SK-N-SH treated with all-trans-retinoic acid at 6 μM for 48 hours (cell line): ENCODE data around the gene IQCK.

ENCODE experiments used
- ATAC-seq: fragments of 200-7000 bp; cut with Tn5 transposase; 3 replicates; pipeline ENCODE4 v1.9.1; 2020; ENCODE audit warnings: mild to moderate bottlenecking, moderate library complexity
- ARNTL ChIP-seq: fragments of 450-650 bp; formaldehyde crosslinking; IDR thresholded peaks from 2 replicates; pipeline ENCODE4 v1.5.0; 2020; ENCODE audit warnings: low read depth, mild to moderate bottlenecking, moderate library complexity, borderline replicate concordance
- BACH2 ChIP-seq: fragments of 250-450 bp; sonication (Bioruptor Pico); IDR thresholded peaks from 2 replicates; pipeline ENCODE4 v1.9.0; 2021; ENCODE audit warnings: mild to moderate bottlenecking, borderline replicate concordance
- CSDC2 ChIP-seq: fragments of 250-450 bp; sonication (Bioruptor Pico); IDR thresholded peaks from 2 replicates; pipeline ENCODE4 v1.5.0; 2020; ENCODE audit warnings: mild to moderate bottlenecking, moderate library complexity
- ESRRG ChIP-seq: fragments of 250-450 bp; sonication (Bioruptor Pico); IDR thresholded peaks from 2 replicates; pipeline ENCODE4 v1.6.1; 2021; ENCODE audit warnings: mild to moderate bottlenecking
- GLIS3 ChIP-seq: fragments of 250-450 bp; sonication (Bioruptor Pico); IDR thresholded peaks from 2 replicates; pipeline ENCODE4 v1.5.0; 2020; ENCODE audit warnings: mild to moderate bottlenecking, moderate library complexity
- ISL1 ChIP-seq: fragments of 250-450 bp; sonication (Bioruptor Pico); IDR thresholded peaks from 2 replicates; pipeline ENCODE4 v2.1.2; 2022; ENCODE audit warnings: mild to moderate bottlenecking, moderate library complexity
- PPARA ChIP-seq: fragments of 250-450 bp; sonication (Bioruptor Pico); IDR thresholded peaks from 2 replicates; pipeline ENCODE4 v1.5.0; 2020; ENCODE audit warnings: mild to moderate bottlenecking, borderline replicate concordance
- RARB ChIP-seq: fragments of 250-450 bp; sonication (Bioruptor Pico); IDR thresholded peaks from 2 replicates; pipeline ENCODE4 v1.8.0; 2021; ENCODE audit warnings: mild to moderate bottlenecking, moderate library complexity
- SNAI2 ChIP-seq: fragments of 250-450 bp; sonication (Bioruptor Pico); IDR thresholded peaks from 2 replicates; pipeline ENCODE4 v1.5.0; 2020; ENCODE audit warnings: mild to moderate bottlenecking, moderate library complexity
- TCF4 ChIP-seq: fragments of 250-450 bp; sonication (Bioruptor Pico); IDR thresholded peaks from 2 replicates; pipeline ENCODE4 v1.8.0; 2021; ENCODE audit warnings: mild to moderate bottlenecking, moderate library complexity, borderline replicate concordance
- ZFP3 ChIP-seq: fragments of 250-450 bp; sonication (Bioruptor Pico); IDR thresholded peaks from 2 replicates; pipeline ENCODE4 v1.5.0; 2020; ENCODE audit warnings: mild to moderate bottlenecking, moderate library complexity
- ZFP30 ChIP-seq: fragments of 450-650 bp; formaldehyde crosslinking; IDR thresholded peaks from 2 replicates; pipeline ENCODE4 v1.5.0; 2022; ENCODE audit warnings: mild to moderate bottlenecking, moderate library complexity
- ZNF8 ChIP-seq: fragments of 450-650 bp; formaldehyde crosslinking; IDR thresholded peaks from 2 replicates; pipeline ENCODE4 v1.5.0; 2020; ENCODE audit warnings: mild to moderate bottlenecking, moderate library complexity
- TF ChIP-seq, protein P1 (sequence below): fragments of 250-450 bp; sonication (Bioruptor Pico); IDR thresholded peaks from 2 replicates; pipeline ENCODE4 v1.5.0; 2020; ENCODE audit warnings: mild to moderate bottlenecking, moderate library complexity
- TF ChIP-seq, protein P2 (sequence below): fragments of 250-450 bp; sonication (Bioruptor Pico); IDR thresholded peaks from 2 replicates; pipeline ENCODE4 v1.5.1; 2020; ENCODE audit warnings: low read depth, mild to moderate bottlenecking, moderate library complexity
- TF ChIP-seq, protein P3 (sequence below): fragments of 250-450 bp; sonication (Bioruptor Pico); IDR thresholded peaks from 2 replicates; pipeline ENCODE4 v1.8.0; 2021; ENCODE audit warnings: low read depth, mild to moderate bottlenecking, moderate library complexity, borderline replicate concordance
- TF ChIP-seq, protein P4 (sequence below): fragments of 250-450 bp; sonication (Bioruptor Pico); IDR thresholded peaks from 2 replicates; pipeline ENCODE4 v1.8.0; 2020; ENCODE audit warnings: mild to moderate bottlenecking, moderate library complexity, borderline replicate concordance
- TF ChIP-seq, protein P5 (sequence below): fragments of 250-450 bp; sonication (Bioruptor Pico); IDR thresholded peaks from 2 replicates; pipeline ENCODE4 v1.5.1; 2021; ENCODE audit warnings: mild to moderate bottlenecking, moderate library complexity

IQCK gene

DNA sequence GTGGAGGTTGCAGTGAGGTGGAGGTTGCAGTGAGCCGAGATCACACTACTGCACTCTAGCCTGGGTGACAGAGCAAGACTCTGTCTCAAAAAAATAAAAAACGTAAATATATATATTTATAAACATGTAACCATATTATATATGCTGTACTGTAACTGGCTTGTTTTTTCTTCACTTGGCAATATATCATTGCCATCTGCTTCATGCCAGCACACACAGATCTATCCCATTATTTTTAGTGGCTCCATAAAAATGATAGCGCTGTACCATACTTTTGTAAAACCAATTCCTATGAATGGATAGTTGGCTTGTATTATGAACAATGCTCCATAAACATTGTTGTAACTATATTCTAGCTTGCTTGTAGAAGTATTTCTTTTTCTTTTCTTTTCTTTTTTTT lies 117.1 kb downstream of the IQCK start (continued):
- TF ChIP-seq, protein P1, sequence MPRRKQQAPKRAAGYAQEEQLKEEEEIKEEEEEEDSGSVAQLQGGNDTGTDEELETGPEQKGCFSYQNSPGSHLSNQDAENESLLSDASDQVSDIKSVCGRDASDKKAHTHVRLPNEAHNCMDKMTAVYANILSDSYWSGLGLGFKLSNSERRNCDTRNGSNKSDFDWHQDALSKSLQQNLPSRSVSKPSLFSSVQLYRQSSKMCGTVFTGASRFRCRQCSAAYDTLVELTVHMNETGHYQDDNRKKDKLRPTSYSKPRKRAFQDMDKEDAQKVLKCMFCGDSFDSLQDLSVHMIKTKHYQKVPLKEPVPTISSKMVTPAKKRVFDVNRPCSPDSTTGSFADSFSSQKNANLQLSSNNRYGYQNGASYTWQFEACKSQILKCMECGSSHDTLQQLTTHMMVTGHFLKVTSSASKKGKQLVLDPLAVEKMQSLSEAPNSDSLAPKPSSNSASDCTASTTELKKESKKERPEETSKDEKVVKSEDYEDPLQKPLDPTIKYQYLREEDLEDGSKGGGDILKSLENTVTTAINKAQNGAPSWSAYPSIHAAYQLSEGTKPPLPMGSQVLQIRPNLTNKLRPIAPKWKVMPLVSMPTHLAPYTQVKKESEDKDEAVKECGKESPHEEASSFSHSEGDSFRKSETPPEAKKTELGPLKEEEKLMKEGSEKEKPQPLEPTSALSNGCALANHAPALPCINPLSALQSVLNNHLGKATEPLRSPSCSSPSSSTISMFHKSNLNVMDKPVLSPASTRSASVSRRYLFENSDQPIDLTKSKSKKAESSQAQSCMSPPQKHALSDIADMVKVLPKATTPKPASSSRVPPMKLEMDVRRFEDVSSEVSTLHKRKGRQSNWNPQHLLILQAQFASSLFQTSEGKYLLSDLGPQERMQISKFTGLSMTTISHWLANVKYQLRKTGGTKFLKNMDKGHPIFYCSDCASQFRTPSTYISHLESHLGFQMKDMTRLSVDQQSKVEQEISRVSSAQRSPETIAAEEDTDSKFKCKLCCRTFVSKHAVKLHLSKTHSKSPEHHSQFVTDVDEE (CRISPR knock-in tag): no peak
- TF ChIP-seq RARB (CRISPR knock-in tag) (no peak), ESRRG (CRISPR knock-in tag) (no peak), ARNTL (CRISPR knock-in tag) (no peak), ZFP3 (CRISPR knock-in tag) (no peak)

DNA sequence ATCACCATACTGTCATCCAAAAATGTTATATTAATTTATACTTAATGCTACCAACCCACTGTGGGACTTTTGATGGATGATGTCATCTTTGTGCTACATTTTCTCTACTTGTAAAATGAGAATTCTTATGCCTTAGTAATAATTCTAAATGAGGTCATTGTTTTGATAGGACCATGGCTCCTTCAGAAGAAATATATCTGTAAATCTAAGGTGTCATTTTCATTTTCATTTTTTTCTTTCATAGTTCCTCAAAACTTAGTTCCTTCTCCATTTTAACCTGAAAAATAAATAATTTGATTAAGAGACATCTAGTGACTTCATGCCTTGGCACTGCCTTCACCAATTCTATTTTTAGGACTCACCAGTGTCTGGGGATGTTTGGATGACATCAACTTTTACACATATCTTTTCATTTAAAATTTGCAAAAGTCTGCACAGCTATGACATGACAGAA lies 117.9 kb downstream of the IQCK start:
- TF ChIP-seq ISL1 (CRISPR knock-in tag) (peak; percentile 89), ZFP3 (CRISPR knock-in tag) (0 out of 2 replicates have a peak, but pooled peaks have one; percentile 61), CSDC2 (CRISPR knock-in tag) (no peak)
- TF ChIP-seq, protein P2, sequence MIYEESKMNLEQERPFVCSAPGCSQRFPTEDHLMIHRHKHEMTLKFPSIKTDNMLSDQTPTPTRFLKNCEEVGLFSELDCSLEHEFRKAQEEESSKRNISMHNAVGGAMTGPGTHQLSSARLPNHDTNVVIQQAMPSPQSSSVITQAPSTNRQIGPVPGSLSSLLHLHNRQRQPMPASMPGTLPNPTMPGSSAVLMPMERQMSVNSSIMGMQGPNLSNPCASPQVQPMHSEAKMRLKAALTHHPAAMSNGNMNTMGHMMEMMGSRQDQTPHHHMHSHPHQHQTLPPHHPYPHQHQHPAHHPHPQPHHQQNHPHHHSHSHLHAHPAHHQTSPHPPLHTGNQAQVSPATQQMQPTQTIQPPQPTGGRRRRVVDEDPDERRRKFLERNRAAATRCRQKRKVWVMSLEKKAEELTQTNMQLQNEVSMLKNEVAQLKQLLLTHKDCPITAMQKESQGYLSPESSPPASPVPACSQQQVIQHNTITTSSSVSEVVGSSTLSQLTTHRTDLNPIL (CRISPR knock-in tag): peak; percentile 97
- ATAC-seq: peak; percentile 71

DNA sequence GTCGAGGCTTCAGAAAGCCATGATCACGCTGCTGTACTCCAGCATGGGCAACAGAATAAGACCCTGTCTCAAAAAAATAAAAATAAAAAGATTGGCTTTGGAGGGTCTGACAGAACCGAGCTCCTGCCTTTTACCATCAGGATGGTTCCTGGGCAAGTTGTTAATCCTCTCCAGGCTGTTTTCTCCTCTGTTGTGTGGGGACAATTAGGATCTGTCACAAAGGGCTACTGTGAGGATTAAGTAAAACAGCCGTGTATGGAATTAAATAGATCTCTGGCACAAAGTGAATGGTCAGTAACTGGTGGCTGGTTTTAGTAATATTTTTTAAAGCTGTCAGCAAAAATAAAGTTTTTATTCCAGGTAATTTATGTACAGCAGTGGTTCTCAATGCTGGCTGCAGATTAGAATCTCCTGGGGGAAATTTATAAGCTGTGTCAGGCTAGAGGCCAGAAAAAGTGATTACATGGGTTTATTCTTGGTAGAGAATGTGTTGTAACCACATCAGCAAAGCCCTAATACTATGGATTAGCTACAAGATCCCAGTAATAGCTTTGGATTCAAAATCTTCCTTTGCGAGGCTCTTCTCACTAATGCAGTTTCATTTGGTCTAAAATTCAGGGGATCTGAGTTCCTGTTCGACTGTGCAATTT lies 119.4 kb downstream of the IQCK start:
- ATAC-seq: no peak
- TF ChIP-seq ISL1 (CRISPR knock-in tag): peak; percentile 76
- TF ChIP-seq, protein P3, sequence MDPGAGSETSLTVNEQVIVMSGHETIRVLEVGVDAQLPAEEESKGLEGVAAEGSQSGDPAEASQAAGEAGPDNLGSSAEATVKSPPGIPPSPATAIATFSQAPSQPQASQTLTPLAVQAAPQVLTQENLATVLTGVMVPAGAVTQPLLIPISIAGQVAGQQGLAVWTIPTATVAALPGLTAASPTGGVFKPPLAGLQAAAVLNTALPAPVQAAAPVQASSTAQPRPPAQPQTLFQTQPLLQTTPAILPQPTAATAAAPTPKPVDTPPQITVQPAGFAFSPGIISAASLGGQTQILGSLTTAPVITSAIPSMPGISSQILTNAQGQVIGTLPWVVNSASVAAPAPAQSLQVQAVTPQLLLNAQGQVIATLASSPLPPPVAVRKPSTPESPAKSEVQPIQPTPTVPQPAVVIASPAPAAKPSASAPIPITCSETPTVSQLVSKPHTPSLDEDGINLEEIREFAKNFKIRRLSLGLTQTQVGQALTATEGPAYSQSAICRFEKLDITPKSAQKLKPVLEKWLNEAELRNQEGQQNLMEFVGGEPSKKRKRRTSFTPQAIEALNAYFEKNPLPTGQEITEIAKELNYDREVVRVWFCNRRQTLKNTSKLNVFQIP (CRISPR knock-in tag): no peak
- TF ChIP-seq ZFP3 (CRISPR knock-in tag): 0 out of 2 replicates have a peak, but pooled peaks have one; percentile 12

DNA sequence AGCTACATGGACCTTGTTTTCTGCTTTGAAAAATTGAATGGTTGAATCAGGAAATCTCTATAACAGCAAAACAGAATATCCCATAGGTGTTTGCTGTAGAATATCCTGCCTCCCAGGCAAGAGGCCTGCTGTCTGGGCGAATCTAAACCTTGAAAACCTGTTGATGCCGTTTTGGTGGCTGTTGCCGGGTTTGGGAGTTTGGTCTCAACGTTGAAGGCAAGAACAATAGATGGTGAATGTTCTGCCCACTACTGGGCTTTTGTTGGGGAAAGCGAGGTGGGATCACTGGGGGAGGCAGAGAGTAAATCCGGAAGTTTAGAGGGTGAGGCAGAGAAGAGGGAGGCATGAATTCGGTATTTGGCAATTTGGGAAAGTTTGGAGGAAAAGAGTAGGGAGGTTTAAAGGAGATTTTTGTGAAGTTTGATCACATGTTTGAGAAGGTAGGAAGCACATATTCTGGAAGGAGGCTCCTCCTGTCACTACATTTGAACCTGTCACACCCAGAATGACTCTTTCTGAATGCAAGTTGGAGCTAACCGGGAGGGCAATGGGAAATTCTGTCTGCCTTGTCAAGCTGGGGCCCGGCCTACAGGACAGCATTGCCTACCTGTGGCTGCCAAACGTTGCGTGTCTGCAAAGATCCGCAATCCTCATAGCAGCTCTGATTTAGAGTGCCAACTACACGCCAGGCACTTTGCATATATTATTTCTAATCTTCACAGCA lies 120.1 kb downstream of the IQCK start:
- no peak for ATAC-seq
- TF ChIP-seq BACH2: no peak
- TF ChIP-seq, protein P2 (CRISPR knock-in tag): no peak
- TF ChIP-seq, protein P4, sequence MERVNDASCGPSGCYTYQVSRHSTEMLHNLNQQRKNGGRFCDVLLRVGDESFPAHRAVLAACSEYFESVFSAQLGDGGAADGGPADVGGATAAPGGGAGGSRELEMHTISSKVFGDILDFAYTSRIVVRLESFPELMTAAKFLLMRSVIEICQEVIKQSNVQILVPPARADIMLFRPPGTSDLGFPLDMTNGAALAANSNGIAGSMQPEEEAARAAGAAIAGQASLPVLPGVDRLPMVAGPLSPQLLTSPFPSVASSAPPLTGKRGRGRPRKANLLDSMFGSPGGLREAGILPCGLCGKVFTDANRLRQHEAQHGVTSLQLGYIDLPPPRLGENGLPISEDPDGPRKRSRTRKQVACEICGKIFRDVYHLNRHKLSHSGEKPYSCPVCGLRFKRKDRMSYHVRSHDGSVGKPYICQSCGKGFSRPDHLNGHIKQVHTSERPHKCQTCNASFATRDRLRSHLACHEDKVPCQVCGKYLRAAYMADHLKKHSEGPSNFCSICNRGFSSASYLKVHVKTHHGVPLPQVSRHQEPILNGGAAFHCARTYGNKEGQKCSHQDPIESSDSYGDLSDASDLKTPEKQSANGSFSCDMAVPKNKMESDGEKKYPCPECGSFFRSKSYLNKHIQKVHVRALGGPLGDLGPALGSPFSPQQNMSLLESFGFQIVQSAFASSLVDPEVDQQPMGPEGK (CRISPR knock-in tag): no peak
- TF ChIP-seq PPARA (CRISPR knock-in tag): no peak
- TF ChIP-seq SNAI2 (CRISPR knock-in tag): no peak
- no peak for TF ChIP-seq RARB (CRISPR knock-in tag)
- TF ChIP-seq, protein P1 (CRISPR knock-in tag): no peak
- TF ChIP-seq ZFP3 (CRISPR knock-in tag): no peak
- TF ChIP-seq ZNF8 (CRISPR knock-in tag): no peak
- TF ChIP-seq, protein P3 (CRISPR knock-in tag): no peak
- no peak for TF ChIP-seq GLIS3 (CRISPR knock-in tag)
- TF ChIP-seq ZFP30 (CRISPR knock-in tag): no peak
- TF ChIP-seq, protein P5, sequence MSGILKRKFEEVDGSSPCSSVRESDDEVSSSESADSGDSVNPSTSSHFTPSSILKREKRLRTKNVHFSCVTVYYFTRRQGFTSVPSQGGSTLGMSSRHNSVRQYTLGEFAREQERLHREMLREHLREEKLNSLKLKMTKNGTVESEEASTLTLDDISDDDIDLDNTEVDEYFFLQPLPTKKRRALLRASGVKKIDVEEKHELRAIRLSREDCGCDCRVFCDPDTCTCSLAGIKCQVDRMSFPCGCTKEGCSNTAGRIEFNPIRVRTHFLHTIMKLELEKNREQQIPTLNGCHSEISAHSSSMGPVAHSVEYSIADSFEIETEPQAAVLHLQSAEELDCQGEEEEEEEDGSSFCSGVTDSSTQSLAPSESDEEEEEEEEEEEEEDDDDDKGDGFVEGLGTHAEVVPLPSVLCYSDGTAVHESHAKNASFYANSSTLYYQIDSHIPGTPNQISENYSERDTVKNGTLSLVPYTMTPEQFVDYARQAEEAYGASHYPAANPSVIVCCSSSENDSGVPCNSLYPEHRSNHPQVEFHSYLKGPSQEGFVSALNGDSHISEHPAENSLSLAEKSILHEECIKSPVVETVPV: no peak
- no peak for TF ChIP-seq TCF4
